ENCODE measurements around the gene TEF.

- TF ChIP-seq, protein P1, sequence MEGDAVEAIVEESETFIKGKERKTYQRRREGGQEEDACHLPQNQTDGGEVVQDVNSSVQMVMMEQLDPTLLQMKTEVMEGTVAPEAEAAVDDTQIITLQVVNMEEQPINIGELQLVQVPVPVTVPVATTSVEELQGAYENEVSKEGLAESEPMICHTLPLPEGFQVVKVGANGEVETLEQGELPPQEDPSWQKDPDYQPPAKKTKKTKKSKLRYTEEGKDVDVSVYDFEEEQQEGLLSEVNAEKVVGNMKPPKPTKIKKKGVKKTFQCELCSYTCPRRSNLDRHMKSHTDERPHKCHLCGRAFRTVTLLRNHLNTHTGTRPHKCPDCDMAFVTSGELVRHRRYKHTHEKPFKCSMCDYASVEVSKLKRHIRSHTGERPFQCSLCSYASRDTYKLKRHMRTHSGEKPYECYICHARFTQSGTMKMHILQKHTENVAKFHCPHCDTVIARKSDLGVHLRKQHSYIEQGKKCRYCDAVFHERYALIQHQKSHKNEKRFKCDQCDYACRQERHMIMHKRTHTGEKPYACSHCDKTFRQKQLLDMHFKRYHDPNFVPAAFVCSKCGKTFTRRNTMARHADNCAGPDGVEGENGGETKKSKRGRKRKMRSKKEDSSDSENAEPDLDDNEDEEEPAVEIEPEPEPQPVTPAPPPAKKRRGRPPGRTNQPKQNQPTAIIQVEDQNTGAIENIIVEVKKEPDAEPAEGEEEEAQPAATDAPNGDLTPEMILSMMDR (IDR thresholded peaks at IDR 0.05) = no peak
- TF ChIP-seq RAD21 (IDR thresholded peaks at IDR 0.05; ENCODE audit: low read length) = no peak
- TF ChIP-seq, protein P2, sequence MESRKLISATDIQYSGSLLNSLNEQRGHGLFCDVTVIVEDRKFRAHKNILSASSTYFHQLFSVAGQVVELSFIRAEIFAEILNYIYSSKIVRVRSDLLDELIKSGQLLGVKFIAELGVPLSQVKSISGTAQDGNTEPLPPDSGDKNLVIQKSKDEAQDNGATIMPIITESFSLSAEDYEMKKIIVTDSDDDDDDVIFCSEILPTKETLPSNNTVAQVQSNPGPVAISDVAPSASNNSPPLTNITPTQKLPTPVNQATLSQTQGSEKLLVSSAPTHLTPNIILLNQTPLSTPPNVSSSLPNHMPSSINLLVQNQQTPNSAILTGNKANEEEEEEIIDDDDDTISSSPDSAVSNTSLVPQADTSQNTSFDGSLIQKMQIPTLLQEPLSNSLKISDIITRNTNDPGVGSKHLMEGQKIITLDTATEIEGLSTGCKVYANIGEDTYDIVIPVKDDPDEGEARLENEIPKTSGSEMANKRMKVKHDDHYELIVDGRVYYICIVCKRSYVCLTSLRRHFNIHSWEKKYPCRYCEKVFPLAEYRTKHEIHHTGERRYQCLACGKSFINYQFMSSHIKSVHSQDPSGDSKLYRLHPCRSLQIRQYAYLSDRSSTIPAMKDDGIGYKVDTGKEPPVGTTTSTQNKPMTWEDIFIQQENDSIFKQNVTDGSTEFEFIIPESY (IDR thresholded peaks at IDR 0.05; ENCODE audit: borderline replicate concordance, low read depth) = no peak
- TF ChIP-seq RFX5 (IDR thresholded peaks at IDR 0.05; ENCODE audit: low read length) = no peak
- TF ChIP-seq EP300 (IDR thresholded peaks at IDR 0.05; ENCODE audit: borderline replicate concordance in 1 of 2, low read depth in 1 of 2, low read length in 1 of 2) = no peak
- no peak for TF ChIP-seq USF2 (IDR thresholded peaks at IDR 0.05; ENCODE audit: borderline replicate concordance, low read depth, low read length)
Observed at GRCh38 chr22:41353862-41354575, 27.7 kb upstream of the TEF start.

Measured in SK-N-SH (cell line).